HEK293T (cell line): ENCODE measurements around the gene MGMT.
A peak's percentile ranks its signal among the peaks of the same experiment; 100 is the strongest.

Source experiments
- CTCF ChIA-PET: fragments of 350-600 bp; formaldehyde crosslinking; extraction: SDS; loops from one replicate; lab custom pipeline; 2021; ENCODE audit warnings: antibody characterized with exemption, inconsistent platforms; lab: Yijun Ruan, JAX
- POLR2A ChIA-PET: fragments of 350-600 bp; formaldehyde crosslinking; extraction: SDS; loops from one replicate; lab custom pipeline; 2020; ENCODE audit warnings: antibody characterized with exemption, inconsistent platforms; lab: Yijun Ruan, JAX
- DNase-seq: peaks from one replicate; pipeline ENCODE4 v3.0.0; 2012; ENCODE audit warnings: mixed read lengths; ENCODE audit errors: extremely low spot score
- ARNT ChIP-seq: fragments of 450-650 bp; IDR thresholded peaks from 2 replicates; pipeline ENCODE4 v1.6.1; 2017; ENCODE audit warnings: mild to moderate bottlenecking
- BHLHE40 ChIP-seq: fragments of 450-650 bp; IDR thresholded peaks from 2 replicates; pipeline ENCODE4 v1.6.1; 2016; ENCODE audit warnings: mild to moderate bottlenecking, moderate library complexity, borderline replicate concordance
- CTBP1 ChIP-seq: fragments of 450-650 bp; IDR thresholded peaks from 2 replicates; pipeline ENCODE4 v1.6.1; 2016; ENCODE audit warnings: borderline replicate concordance
- ELF4 ChIP-seq: fragments of 450-650 bp; IDR thresholded peaks from 2 replicates; pipeline ENCODE4 v1.6.1; 2017; ENCODE audit warnings: antibody characterized with exemption
- FOXA1 ChIP-seq: fragments of 450-650 bp; IDR thresholded peaks from 2 replicates; pipeline ENCODE4 v1.6.1; 2016; ENCODE audit warnings: mild to moderate bottlenecking
- FOXK2 ChIP-seq: fragments of 450-650 bp; IDR thresholded peaks from 2 replicates; pipeline ENCODE4 v1.6.1; 2016; ENCODE audit warnings: mild to moderate bottlenecking
- FOXM1 ChIP-seq: fragments of 450-650 bp; IDR thresholded peaks from 2 replicates; pipeline ENCODE4 v1.6.1; 2017; ENCODE audit warnings: mild to moderate bottlenecking, borderline replicate concordance
- HDGF ChIP-seq: fragments of 450-650 bp; IDR thresholded peaks from 2 replicates; pipeline ENCODE4 v1.6.1; 2017; ENCODE audit warnings: antibody characterized with exemption, borderline replicate concordance
- L3MBTL2 ChIP-seq: fragments of 450-650 bp; conservative IDR thresholded peaks from 2 replicates; pipeline ENCODE4 v1.6.1; 2016; ENCODE audit warnings: mild to moderate bottlenecking
- LEF1 ChIP-seq: fragments of 450-650 bp; IDR thresholded peaks from 2 replicates; pipeline ENCODE4 v1.6.1; 2017; ENCODE audit warnings: mild to moderate bottlenecking, borderline replicate concordance
- NFRKB ChIP-seq: fragments of 450-650 bp; IDR thresholded peaks from 2 replicates; pipeline ENCODE4 v1.6.1; 2016; ENCODE audit warnings: mild to moderate bottlenecking, moderate library complexity
- PKNOX1 ChIP-seq: fragments of 450-650 bp; IDR thresholded peaks from 2 replicates; pipeline ENCODE4 v1.6.1; 2016
- SP1 ChIP-seq: fragments of 450-650 bp; IDR thresholded peaks from 2 replicates; pipeline ENCODE4 v1.6.1; 2017
- SUZ12 ChIP-seq: fragments of 450-650 bp; IDR thresholded peaks from 2 replicates; pipeline ENCODE4 v1.6.1; 2016; ENCODE audit warnings: mild to moderate bottlenecking
- TARDBP ChIP-seq: fragments of 450-650 bp; IDR thresholded peaks from 2 replicates; pipeline ENCODE4 v1.6.1; 2016
- ZNF384 ChIP-seq: fragments of 450-650 bp; IDR thresholded peaks from 2 replicates; pipeline ENCODE4 v1.6.1; 2016

MGMT gene

GRCh38 chr10:129742742-129743550 lies 275.9 kb downstream of the MGMT start:
- DNase-seq: no peak
- TF ChIP-seq ELF4 (no peak), L3MBTL2 (no peak), FOXM1 (no peak), ZNF384 (no peak), BHLHE40 (no peak), SUZ12 (no peak), SP1 (no peak), FOXK2 (no peak), HDGF (no peak)
- CTCF ChIA-PET: no interaction called here
- POLR2A ChIA-PET: no interaction called here

- no peak for DNase-seq
- ChIA-PET CTCF (no interaction called here), POLR2A (no interaction called here)
- TF ChIP-seq ZNF384 (no peak), FOXA1 (no peak), FOXM1 (no peak), LEF1 (no peak), CTBP1 (no peak), NFRKB (no peak), TARDBP (no peak), ARNT (no peak), SP1 (no peak), BHLHE40 (no peak), SUZ12 (no peak), HDGF (no peak), ELF4 (no peak), FOXK2 (no peak), L3MBTL2 (no peak)
Observed at GRCh38 chr10:129743738-129744133, 276.7 kb downstream of the MGMT start.

GRCh38 chr10:129744134-129745111 lies 277.4 kb downstream of the MGMT start:
- POLR2A ChIA-PET: no interaction called here
- DNase-seq: peak; percentile 4
- no peak for TF ChIP-seq FOXK2
- TF ChIP-seq HDGF: no peak
- TF ChIP-seq PKNOX1: no peak
- no peak for TF ChIP-seq SP1
- TF ChIP-seq FOXM1: no peak
- TF ChIP-seq TARDBP: no peak
- TF ChIP-seq BHLHE40: no peak
- CTCF ChIA-PET: no interaction called here

- ChIA-PET CTCF (no interaction called here), POLR2A (no interaction called here)
- TF ChIP-seq FOXA1: no peak
- TF ChIP-seq ELF4: no peak
- TF ChIP-seq SUZ12: no peak
- no peak for TF ChIP-seq LEF1
- TF ChIP-seq FOXM1: no peak
- TF ChIP-seq CTBP1: no peak
- TF ChIP-seq PKNOX1: no peak
- TF ChIP-seq HDGF: no peak
- TF ChIP-seq ARNT: no peak
- TF ChIP-seq TARDBP: no peak
- TF ChIP-seq NFRKB: no peak
- TF ChIP-seq BHLHE40: no peak
- no peak for DNase-seq
Observed at GRCh38 chr10:129745186-129745750, 278.2 kb downstream of the MGMT start.

- POLR2A ChIA-PET: no interaction called here
- TF ChIP-seq NFRKB: no peak
- CTCF ChIA-PET: no interaction called here
- no peak for DNase-seq
Observed at GRCh38 chr10:129754211-129755050, 287.4 kb downstream of the MGMT start.

GRCh38 chr10:129755158-129755591 lies 288.1 kb downstream of the MGMT start:
- TF ChIP-seq FOXA1: no peak
- DNase-seq: no peak
- POLR2A ChIA-PET: no interaction called here
- CTCF ChIA-PET: no interaction called here
